Measurements from ENCODE around the gene IL1RN.

GRCh38 chr2:113112441-113112840 lies 15.0 kb upstream of the IL1RN start:
- no peak for TF ChIP-seq CTCF (IDR thresholded peaks at IDR 0.05 in 4 of 5, conservative IDR thresholded peaks at IDR 0.05 in 1 of 5)
- TF ChIP-seq POLR2A (IDR thresholded peaks at IDR 0.05) = no peak
